GM19043 (cell line): Measurements from ENCODE around the gene PGF.
"Not testable (repeated sequence)": the region's sequence is repeated elsewhere in the genome, so short reads cannot be mapped to it uniquely, and the experiment has no call there.

ENCODE experiments used
- ATAC-seq: cut with Tn5 transposase; IDR thresholded peaks from one replicate; pipeline ENCODE4 v1.9.1; 2021; ENCODE audit warnings: low read depth; ENCODE audit not compliant: unreplicated experiment

The PGF gene

GRCh38 chr14:74955229-74956026 is at the start of gene PGF:
Gene PGF (minus strand): TSS chr14:74955597. CDS start chr14:74955242, 355 bp downstream.
- ATAC-seq, result no peak

GRCh38 chr14:75003250-75004027 is 48.0 kb upstream of the PGF start:
- no peak for ATAC-seq

DNA sequence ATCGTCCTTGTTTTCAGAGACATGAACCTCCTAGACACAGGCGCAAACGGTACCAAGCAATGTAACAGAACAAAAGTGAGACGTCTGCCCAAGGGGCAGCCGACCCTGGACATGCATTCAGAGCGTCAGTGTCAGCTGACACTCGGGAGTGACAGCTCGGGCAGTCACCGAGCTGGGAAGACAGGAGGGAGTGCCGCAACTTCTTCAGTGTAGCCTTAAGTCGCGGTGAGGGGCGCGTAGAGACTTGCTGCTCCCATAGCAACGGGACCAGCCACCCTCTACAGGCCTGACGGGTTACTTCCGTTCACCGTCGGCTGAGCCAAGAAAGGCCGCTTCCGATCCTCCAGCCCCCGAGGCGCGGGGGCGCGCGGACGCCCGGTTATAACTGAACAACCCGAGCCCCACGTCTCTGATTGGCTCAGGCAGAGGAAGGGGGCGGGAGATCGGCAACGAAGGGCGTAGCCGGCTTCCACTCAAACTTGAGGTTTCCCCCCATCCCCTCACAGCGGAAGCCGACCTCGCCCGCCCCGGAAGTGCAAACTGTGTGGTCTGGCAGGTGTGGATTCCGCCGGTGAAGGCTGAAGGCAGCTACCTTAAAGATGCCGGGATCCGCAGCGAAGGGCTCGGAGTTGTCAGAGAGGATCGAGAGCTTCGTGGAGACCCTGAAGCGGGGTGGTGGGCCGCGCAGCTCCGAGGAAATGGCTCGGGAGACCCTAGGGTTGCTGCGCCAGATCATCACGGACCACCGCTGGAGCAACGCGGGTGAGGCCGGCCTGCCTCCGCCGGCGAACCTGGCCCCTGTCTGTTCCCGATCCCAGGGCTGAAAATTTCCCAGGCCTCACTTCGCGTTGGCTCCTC is 47.2 kb upstream of the PGF start, which contains the start of gene EIF2B2:
Gene EIF2B2 (plus strand): TSS at position 530 of the 858 bp plus-strand sequence. CDS start 70 bp downstream, at position 600.
- peak; percentile 97 for ATAC-seq

GRCh38 chr14:75001899-75002298 is 46.5 kb upstream of the PGF start:
- no peak for ATAC-seq

- no peak for ATAC-seq
Measured at GRCh38 chr14:75001261-75001660, 45.9 kb upstream of the PGF start.

- ATAC-seq, result not testable (repeated sequence)
Measured at GRCh38 chr14:74995781-74996180, 40.4 kb upstream of the PGF start.

DNA sequence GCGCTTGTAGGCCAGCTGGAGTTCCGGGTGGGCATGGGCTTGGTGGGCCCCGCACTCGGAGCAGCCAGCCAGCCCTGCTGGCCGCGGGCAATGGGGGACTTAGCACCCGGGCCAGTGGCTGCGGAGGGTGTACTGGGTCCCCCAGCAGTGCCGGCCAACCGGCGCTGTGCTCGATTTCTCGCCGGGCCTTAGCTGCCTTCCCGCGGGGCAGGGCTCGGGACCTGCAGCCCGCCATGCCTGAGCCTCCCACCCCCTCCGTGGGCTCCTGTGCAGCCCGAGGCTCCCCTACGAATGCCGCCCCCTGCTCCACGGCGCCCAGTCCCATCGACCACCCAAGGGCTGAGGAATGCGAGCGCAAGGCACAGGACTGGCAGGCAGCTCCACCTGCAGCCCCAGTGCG is 38.8 kb upstream of the PGF start:
- ATAC-seq, result not testable (repeated sequence)

DNA sequence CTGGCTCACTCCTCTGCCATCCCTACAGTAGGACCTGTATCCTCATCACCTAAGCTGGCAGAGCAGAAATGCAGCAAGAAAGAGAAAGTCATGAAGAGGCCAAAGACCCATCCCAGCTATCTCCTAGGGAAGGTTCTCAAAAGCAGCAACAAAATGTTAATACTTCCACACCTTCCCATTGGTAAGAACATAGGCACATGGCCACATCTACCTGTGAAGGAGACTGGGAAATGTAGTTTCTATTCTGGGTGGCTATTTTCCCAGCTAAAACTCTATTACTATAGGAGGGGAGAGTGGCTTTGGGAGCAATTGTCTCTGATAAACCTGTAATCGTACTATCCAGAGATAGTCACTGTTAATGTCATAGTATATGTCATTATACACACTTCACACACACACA is 33.6 kb upstream of the PGF start:
- ATAC-seq, result no peak

GRCh38 chr14:74988131-74988530 is 32.7 kb upstream of the PGF start:
- no peak for ATAC-seq

DNA sequence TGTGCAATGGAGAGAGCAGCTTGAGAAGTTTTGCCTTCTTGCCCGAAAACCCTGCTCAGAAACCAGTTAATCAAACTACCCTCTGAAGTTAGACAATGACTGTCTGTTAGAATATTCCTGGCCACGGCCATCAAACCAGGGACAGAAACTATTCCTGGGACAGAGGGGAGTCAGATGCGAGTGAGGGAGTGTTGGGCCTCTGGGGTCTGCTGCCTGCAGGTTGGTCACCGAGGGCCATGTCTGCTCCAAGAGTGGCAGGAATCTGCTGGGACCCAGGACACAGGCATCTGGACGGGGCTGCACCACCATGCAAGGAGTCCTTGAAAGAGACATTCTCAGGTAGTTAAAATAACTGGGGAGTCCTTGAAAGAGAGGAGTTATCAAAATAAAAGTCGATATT is 30.4 kb upstream of the PGF start:
- no peak for ATAC-seq

DNA sequence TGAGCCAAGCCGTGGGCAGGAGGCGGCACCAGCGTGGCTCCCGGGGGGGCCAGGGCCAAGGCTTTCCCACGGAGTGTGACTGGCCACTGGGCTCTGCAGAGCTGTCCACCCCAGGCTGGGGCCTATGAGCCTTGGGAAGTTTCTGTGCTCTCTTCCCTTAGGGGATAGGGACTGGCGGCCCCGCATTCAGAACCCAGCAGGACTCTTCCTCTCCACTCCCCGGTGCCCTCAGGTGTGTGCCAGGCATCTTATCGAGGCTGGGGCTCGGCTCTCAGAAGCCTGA is 29.6 kb upstream of the PGF start:
- no peak for ATAC-seq

GRCh38 chr14:74984236-74985027 is 29.0 kb upstream of the PGF start:
- ATAC-seq, result no peak

DNA sequence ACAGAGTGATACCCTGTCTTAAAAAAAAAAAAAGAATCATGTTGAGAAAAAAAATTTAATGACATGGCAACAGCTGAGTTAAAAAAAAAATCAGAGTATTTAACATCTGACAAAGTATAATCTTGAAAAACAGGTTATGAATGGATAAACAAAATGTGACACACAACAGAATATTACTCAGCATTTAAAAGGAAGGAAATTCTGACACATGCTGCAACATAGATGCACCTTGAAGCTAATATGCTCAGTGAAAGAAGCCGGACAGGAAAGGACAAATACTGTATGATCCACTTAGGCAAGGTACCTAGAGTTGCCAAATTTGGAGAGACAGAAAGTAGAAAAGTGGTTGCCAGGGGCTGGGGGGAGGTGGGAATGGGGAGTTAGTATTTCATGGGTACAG is 27.9 kb upstream of the PGF start:
- no peak for ATAC-seq

- ATAC-seq, result no peak
Measured at GRCh38 chr14:74982661-74983060, 27.3 kb upstream of the PGF start.

GRCh38 chr14:74981833-74982232 is 26.4 kb upstream of the PGF start:
- ATAC-seq, result no peak

DNA sequence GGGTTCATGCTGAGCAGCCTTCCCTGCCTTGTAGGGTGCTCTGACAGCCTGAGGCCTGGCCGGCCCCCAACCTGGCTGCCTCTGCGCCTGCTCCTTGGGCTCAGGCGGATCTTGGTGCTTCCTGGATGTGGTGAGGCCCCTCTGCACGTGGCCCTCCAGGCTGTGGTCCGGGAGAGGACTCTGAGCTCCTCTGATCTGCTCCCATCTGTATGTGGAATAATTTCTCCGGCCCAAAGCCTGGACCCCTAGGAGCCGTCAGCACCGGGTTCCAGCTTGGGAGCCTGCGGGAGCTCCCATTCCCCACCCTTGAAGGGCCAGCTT is 26.0 kb upstream of the PGF start:
- no peak for ATAC-seq

DNA sequence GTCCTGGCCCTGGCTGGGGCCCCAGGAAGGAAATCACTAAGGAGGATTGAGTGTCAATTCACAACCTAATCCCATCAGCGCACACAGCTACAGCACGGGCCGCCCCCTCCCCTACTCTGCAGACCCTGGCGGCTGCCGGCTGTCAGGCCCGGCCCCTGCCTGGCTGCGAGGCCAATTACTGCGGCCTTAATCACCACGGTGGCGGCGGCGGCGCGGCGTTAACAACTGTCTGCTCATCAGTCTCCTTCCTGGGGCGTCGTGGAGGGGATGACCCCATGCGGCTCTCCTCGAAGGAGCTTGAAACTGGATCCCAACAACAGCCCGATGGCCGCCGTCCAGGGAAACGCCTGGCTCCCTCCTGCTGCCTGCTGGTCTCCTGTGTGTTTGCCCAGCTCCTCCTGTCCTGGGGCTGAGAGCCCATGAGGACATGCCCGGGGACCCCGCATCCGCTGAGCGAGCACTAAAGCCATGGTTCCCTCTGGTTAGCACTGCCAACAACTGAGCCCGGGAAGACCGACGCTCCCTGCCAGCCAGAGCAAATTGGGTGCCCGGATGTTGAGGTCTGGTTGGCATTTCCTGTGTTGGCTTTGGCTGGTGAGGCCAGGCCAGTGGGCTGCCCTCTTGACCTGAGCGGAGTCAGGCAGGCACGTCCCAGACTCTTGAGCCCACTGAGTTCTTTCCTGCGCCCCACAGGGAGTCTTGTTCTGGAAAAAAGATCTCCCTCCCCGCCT is 25.5 kb upstream of the PGF start:
- no peak for ATAC-seq

DNA sequence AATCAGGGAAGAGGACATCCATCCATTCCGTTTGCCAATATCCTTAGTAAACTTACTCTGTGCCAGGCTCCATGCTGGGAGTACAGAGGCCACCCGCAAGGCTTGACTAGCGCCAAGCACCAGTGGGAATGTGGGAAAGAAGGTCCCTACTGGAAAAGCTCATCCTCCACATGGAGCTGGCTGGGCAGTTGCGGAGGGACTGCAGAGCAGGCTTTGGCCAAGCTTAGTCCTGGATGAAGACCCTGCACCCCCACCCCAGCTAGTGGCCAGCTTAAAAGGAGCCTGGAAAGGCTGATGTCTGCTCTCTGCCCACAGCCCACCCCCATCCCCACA is 25.0 kb upstream of the PGF start:
- no peak for ATAC-seq

GRCh38 chr14:74979442-74980397 is 24.3 kb upstream of the PGF start:
- ATAC-seq, result no peak
